HG03460 (cell line): ENCODE measurements around the gene ZNF485.
A peak's percentile ranks its signal among the peaks of the same experiment; 100 is the strongest.
"Not testable (repeated sequence)": the region's sequence is repeated elsewhere in the genome, so short reads cannot be mapped to it uniquely, and the experiment has no call there.

Experiments
- ATAC-seq: cut with Tn5 transposase; IDR thresholded peaks from one replicate; pipeline ENCODE4 v1.9.1; 2021; ENCODE audit not compliant: unreplicated experiment

The ZNF485 gene

DNA sequence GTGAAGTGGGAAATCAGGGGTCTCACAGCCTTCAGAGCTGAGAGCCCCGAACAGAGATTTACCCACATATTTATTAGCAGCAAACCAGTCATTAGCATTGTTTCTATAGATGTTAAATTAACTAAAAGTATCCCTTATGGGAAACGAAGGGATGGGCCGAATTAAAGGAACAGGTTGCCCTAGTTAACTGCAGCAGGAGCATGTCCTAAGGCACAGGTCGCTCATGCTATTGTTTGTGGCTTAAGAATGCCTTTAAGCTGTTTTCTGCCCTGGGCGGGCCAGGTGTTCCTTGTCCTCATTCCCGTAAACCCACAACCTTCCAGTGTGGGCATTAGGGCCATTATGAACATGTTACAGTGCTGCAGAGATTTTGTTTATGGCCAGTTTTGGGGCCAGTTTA lies 4.7 kb upstream of the ZNF485 start:
- ATAC-seq: not testable (repeated sequence)

DNA sequence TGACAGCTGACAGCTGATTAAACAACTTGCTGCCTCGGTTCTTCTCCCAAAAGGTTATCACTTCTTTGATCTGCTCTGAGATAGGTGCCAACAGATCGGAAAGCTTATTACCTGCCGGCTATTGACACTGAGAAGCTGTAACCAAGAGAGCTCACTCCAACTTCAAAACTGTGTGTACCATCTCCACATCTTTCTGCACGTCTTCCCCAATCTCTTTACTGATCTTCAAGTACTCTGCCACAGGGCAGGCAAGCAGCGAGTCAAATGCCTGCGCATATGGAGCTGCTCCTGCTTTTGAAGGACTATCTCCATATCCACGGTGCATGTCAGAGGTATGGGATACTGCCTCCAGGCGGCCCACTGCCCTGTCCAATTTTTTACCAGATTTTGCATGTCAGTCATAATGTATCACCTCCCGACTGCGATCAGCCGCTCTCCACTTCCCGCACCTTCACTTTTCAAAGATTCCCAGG lies 352 bp upstream of the ZNF485 start:
- ATAC-seq: peak; percentile 17

DNA sequence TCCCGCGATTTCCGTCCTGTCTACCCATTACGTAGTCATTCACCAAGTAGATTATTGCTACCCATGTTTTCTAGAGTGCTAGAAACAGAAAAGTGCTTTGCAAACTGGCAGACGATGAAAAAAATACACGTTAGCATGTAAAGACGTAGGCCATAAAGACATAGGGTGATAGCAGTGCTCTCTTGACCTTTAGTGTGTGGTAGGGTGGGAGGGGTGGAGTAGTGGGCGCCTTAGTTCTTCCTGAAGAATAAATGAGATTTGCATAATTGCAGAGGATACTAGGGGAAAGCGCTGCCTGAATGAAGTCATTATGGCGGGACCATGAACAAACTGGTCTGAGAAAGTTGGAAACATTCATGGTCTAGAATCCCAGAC lies 948 bp downstream of the ZNF485 start:
- no peak for ATAC-seq

GRCh38 chr10:43610636-43611035 lies 4.4 kb downstream of the ZNF485 start:
- ATAC-seq: no peak

DNA sequence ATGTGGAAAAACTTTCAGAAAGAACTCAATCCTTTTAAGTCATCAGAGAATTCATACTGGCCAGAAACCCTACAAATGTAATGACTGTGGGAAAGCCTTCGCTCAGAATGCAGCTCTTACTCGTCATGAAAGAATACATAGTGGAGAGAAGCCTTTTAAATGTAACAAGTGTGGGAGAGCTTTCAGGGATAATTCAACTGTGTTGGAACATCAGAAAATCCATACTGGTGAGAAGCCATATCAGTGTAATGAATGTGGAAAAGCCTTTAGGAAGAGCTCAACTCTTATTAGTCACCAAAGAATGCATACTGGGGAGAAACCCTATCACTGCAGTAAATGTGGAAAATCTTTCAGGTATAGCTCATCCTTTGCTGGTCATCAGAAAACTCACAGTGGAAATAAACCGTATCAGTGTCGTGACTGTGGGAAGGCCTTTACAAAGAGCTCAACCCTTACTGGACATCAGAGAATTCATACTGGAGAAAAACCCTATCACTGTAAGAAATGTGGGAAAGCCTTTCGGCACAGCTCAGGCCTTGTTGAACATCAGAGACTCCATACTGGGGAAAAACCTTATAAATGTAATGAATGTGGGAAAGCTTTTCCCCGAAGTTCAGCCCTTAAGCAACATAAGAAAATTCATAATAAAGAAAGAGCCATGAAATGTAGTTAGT lies 10.6 kb downstream of the ZNF485 start:
- ATAC-seq: no peak

- ATAC-seq: no peak
Observed at GRCh38 chr10:43619368-43619767, 13.1 kb downstream of the ZNF485 start.

GRCh38 chr10:43622038-43622437 lies 15.8 kb downstream of the ZNF485 start:
- ATAC-seq: no peak

GRCh38 chr10:43623351-43623750 lies 17.1 kb downstream of the ZNF485 start:
- no peak for ATAC-seq

GRCh38 chr10:43627942-43628341 lies 21.7 kb downstream of the ZNF485 start:
- ATAC-seq: no peak

GRCh38 chr10:43628956-43629355 lies 22.7 kb downstream of the ZNF485 start:
- ATAC-seq: no peak

- not testable (repeated sequence) for ATAC-seq
Observed at GRCh38 chr10:43635816-43636215, 29.6 kb downstream of the ZNF485 start.

DNA sequence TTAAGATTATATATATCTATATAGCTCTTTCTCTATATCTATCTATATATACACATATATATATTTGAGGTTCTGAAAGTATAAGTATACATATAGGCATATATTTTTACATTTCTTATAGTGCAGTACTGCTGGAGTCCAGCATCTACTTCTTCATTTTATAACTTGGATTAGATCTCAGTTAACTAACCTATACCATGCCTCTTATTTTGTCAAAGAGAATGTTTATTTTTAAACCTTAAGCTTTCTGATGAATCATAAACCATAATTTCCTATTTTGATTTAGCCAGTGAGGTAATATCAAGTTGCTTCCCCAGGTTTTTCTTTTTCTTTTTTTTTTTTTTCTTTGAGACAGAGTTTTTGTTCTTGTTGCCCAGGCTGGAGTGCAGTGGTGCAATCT lies 34.4 kb downstream of the ZNF485 start:
- ATAC-seq: no peak

GRCh38 chr10:43644252-43644651 lies 38.0 kb downstream of the ZNF485 start:
- ATAC-seq: no peak

DNA sequence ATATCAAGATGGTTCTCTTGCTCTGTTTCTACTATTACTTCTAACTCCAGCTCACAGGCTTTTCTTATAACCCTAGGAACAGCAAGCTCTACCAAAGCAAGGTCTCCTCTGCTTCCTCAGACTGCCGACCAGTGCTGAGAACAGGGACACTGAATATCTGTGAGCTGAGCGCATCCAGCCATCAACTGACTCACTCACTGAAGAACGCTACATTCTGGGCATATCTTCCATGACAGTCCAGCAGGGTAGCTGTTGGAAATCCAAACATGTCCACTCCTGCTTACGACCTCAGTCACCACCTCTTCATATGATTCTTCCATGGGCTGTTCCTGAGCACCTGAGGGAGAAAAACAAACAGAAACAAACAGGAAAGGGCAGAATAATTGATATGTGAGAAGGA lies 39.6 kb downstream of the ZNF485 start:
- no peak for ATAC-seq

- no peak for ATAC-seq
Observed at GRCh38 chr10:43647576-43647975, 41.3 kb downstream of the ZNF485 start.

GRCh38 chr10:43648095-43648397 lies 41.8 kb downstream of the ZNF485 start:
- no peak for ATAC-seq

DNA sequence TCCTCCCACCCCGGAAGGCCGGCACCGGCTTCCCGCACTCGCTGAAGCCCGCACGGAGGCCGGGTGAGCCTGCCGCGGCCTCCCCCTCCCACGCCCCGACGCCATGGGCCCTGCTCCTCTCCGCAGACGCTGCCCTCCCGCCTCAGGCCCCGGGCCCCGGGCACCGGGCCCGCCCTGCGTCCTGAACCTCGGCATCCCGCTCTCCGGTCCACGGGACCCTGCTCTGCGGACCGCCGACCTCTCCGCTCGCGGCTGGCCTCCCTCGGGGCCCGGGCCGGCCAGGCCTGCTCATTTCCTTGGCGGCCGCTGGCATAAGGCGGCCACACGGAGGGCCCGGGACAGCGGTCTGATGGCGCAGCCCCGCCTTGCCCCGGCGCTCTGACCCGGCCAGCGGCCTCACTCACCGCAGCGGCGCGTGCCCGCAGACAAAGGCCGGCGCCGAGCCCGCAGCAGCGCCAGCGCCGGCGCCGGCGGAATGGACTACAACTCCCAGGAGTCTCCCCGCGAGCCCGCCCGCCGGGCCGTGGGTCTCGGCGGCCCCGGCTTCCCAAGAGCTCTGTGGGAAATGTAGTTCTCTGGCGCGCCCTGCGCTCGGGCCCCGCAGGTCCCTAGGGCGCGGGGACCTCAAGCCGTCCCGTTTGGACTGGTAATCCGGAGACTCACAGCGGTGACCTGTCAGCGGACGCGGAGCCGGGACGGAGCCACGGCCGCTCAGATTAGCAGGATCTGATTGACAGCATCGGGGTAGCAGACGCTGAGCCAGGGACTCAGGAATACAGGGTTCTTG lies 42.4 kb downstream of the ZNF485 start, which contains the start of gene ZNF32:
TSS of gene ZNF32 (minus strand) at position 484 of the 787 bp plus-strand sequence. CDS start 2,748 bp downstream, outside the sequence.
- peak; percentile 99 for ATAC-seq

DNA sequence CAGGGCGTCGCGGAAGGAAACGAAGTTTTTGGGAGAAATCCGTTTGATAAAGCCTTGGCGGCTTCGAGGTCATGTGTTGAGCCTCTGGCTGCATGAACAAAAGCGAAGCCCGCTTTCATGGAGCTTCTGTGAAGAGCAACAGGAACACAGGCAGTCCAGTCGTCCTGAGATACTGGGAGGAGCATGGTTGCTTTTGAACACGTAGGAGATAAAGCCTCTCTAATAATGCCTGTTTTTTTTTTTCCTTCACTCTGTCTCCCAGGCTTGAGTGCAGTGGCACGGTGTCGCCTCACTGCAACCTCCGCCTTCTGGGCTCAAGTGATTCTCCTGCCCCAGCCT lies 42.9 kb downstream of the ZNF485 start:
- peak; percentile 5 for ATAC-seq

GRCh38 chr10:43653746-43654145 lies 47.5 kb downstream of the ZNF485 start:
- ATAC-seq: no peak

DNA sequence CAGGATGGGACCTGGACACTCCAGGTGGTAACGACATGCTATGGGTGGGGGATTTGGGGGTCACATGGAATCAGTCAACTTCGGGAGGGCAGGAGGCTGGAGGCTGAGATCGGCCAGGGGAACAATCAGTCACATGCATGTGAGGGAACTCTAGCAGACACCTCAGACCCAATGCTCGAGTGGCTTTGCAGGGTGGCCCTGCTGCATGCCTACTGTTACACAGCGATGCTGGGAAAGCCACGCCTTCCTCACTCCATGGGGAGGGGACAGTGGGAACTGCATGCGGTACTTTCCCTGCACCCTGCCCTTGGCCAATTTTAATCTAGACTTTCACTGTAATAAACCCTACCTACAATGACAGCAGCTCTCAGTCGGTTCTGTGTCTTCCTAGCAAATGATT lies 49.1 kb downstream of the ZNF485 start:
- ATAC-seq: no peak

DNA sequence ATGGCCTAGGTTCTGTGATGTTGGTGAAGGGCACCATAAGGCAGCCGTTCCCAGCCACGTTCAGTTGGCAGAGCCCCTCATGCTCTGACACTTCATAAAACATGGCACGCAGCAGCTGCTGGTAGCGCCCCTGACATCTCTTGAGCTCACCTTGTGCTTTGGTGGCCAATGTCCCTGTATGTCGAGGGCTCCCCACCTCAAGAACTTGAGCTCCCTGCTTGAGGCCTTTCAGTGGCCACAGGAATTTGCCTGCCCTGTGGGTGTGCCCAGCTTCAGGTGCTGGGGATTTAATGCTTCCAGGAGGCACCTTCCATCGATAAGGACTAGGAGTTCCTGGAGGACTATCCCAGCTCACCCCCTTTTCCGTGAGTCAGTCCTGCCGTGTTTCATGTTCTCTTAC lies 52.0 kb downstream of the ZNF485 start:
- ATAC-seq: no peak

GRCh38 chr10:43665054-43665453 lies 58.8 kb downstream of the ZNF485 start:
- no peak for ATAC-seq

DNA sequence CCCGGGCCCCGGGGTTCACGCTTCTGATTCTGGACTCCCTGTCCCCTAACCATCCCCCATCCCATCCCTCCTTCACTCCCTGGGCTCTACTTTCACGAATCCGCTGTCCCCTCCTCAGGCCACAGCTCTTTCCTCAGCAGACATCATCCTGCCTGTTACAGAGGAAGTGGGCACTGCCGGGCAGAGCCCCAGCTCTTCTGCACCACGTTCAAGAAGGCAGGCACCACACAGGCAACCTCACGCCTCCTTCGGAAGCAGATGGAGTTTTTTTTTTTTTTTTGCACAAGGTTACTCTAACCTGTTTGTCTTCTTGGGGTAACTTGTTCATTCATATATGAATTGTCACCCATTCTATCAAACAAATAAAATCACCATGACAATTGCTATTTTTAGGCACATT lies 60.3 kb downstream of the ZNF485 start:
- ATAC-seq: no peak
